ENCODE measurements around the gene C1QB.
"Not testable (repeated sequence)": the region's sequence is repeated elsewhere in the genome, so short reads cannot be mapped to it uniquely, and the experiment has no call there.

C1QB gene

GRCh38 chr1:22662986-22663408 lies 10.0 kb downstream of the C1QB start:
- TF ChIP-seq POLR2AphosphoS5 (IDR thresholded peaks at IDR 0.05; ENCODE audit: low read depth) (no peak), REST (IDR thresholded peaks at IDR 0.05; ENCODE audit: insufficient replicate concordance, low read depth) (no peak), SPI1 (IDR thresholded peaks at IDR 0.05; ENCODE audit: borderline replicate concordance, low read depth) (no peak), GABPA (IDR thresholded peaks at IDR 0.05; ENCODE audit: low read depth) (no peak), CTCF (IDR thresholded peaks at IDR 0.05; ENCODE audit: insufficient read depth, low read length) (no peak)
- DNase-seq (ENCODE audit: low read depth in 1 of 2, low spot score in 1 of 2): no peak
- Histone ChIP-seq H3K27ac (replicated peaks) (no peak overlapping the region), H3K27me3 (ENCODE audit: insufficient read depth, poor library complexity, severe bottlenecking) (no peaks in the 10 kb centered on the region), H3K4me3 (replicated peaks; ENCODE audit: insufficient read depth, low read length) (no peak overlapping the region)

GRCh38 chr1:22665752-22666151 lies 12.7 kb downstream of the C1QB start:
- H3K27ac ChIP-seq (replicated peaks): no peak overlapping the region
- no peak for DNase-seq (ENCODE audit: low read depth in 1 of 2, low spot score in 1 of 2)
- H3K4me3 ChIP-seq (replicated peaks; ENCODE audit: insufficient read depth, low read length): no peak overlapping the region
- H3K27me3 ChIP-seq (ENCODE audit: insufficient read depth, poor library complexity, severe bottlenecking): no peaks in the 10 kb centered on the region
- no peak for TF ChIP-seq GABPA (IDR thresholded peaks at IDR 0.05; ENCODE audit: low read depth)
- TF ChIP-seq REST (IDR thresholded peaks at IDR 0.05; ENCODE audit: insufficient replicate concordance, low read depth): no peak

GRCh38 chr1:22666412-22666811 lies 13.4 kb downstream of the C1QB start:
- no peak for DNase-seq (ENCODE audit: low read depth in 1 of 2, low spot score in 1 of 2)
- TF ChIP-seq POLR2AphosphoS5 (IDR thresholded peaks at IDR 0.05; ENCODE audit: low read depth) (no peak), GABPA (IDR thresholded peaks at IDR 0.05; ENCODE audit: low read depth) (no peak), CTCF (IDR thresholded peaks at IDR 0.05; ENCODE audit: insufficient read depth, low read length) (no peak), REST (IDR thresholded peaks at IDR 0.05; ENCODE audit: insufficient replicate concordance, low read depth) (no peak), SPI1 (IDR thresholded peaks at IDR 0.05; ENCODE audit: borderline replicate concordance, low read depth) (no peak)
- Histone ChIP-seq H3K27ac (replicated peaks) (no peak overlapping the region), H3K4me3 (replicated peaks; ENCODE audit: insufficient read depth, low read length) (no peak overlapping the region), H3K27me3 (ENCODE audit: insufficient read depth, poor library complexity, severe bottlenecking) (no peaks in the 10 kb centered on the region)

- DNase-seq (ENCODE audit: low read depth in 1 of 2, low spot score in 1 of 2); H3K27ac ChIP-seq (replicated peaks); H3K27me3 ChIP-seq (ENCODE audit: insufficient read depth, poor library complexity, severe bottlenecking); H3K4me3 ChIP-seq (replicated peaks; ENCODE audit: insufficient read depth, low read length): not testable (repeated sequence)
These were observed 15.8 kb downstream of the C1QB start for GRCh38 chr1:22668840-22669239.

All from HL-60 (cell line).